H9 (cell line): ENCODE measurements around the gene GSX2. TPM values are rescaled to one million over a fixed set of nuclear protein-coding genes. Genes with fewer than 3 reads are reported as not detected.

Experiments
- DNase-seq: peaks from one replicate; pipeline ENCODE4 v3.0.0-alpha.2; 2017
- H2AFZ ChIP-seq: one replicate; pipeline ENCODE4 v1.6.1; 2013; ENCODE audit warnings: mild to moderate bottlenecking, low read length, control low read depth, moderate library complexity
- H2AK5ac ChIP-seq: 2 replicates; pipeline ENCODE4 v1.6.1; 2013; ENCODE audit warnings: low read length, control low read depth, mixed read lengths; ENCODE audit not compliant: insufficient read length
- H2BK120ac ChIP-seq: one replicate; pipeline ENCODE4 v1.6.1; 2013; ENCODE audit warnings: low read depth, mild to moderate bottlenecking, low read length, control low read depth, inconsistent platforms; ENCODE audit not compliant: poor library complexity, severe bottlenecking
- H2BK12ac ChIP-seq: 2 replicates; pipeline ENCODE4 v1.6.1; 2013; ENCODE audit warnings: low read length, control low read depth, mixed read lengths, low read depth; ENCODE audit not compliant: insufficient read length
- H2BK15ac ChIP-seq: 2 replicates; pipeline ENCODE4 v1.6.1; 2013; ENCODE audit warnings: low read depth, low read length, control low read depth
- H2BK20ac ChIP-seq: one replicate; pipeline ENCODE4 v1.6.1; 2013; ENCODE audit warnings: low read depth, mild to moderate bottlenecking, low read length, control low read depth, inconsistent platforms; ENCODE audit not compliant: poor library complexity, severe bottlenecking
- H2BK5ac ChIP-seq: 2 replicates; pipeline ENCODE4 v1.6.1; 2013; ENCODE audit warnings: low read length, control low read depth, mixed read lengths; ENCODE audit not compliant: insufficient read length
- H3K14ac ChIP-seq: 2 replicates; pipeline ENCODE4 v1.6.1; 2013; ENCODE audit warnings: low read length, control low read depth; ENCODE audit not compliant: insufficient read depth
- H3K18ac ChIP-seq: 2 replicates; pipeline ENCODE4 v1.6.1; 2013; ENCODE audit warnings: low read depth, mild to moderate bottlenecking, mixed read lengths, low read length, control low read depth; ENCODE audit not compliant: insufficient read length
- H3K23ac ChIP-seq: 2 replicates; pipeline ENCODE4 v1.6.1; 2013; ENCODE audit warnings: low read length, control low read depth, mixed read lengths, low read depth; ENCODE audit not compliant: insufficient read length
- H3K23me2 ChIP-seq: 2 replicates; pipeline ENCODE4 v1.6.1; 2013; ENCODE audit warnings: low read depth, mild to moderate bottlenecking, mixed read lengths, low read length, control low read depth; ENCODE audit not compliant: insufficient read length, poor library complexity, severe bottlenecking
- H3K27ac ChIP-seq: 2 replicates; pipeline ENCODE4 v1.5.1; 2013; ENCODE audit warnings: low read length, control low read depth, mixed read lengths, low read depth; ENCODE audit not compliant: insufficient read length
- H3K27me3 ChIP-seq: 2 replicates; pipeline ENCODE4 v1.6.1; 2013; ENCODE audit warnings: low read length, control low read depth, inconsistent platforms; ENCODE audit not compliant: insufficient read depth
- H3K4ac ChIP-seq: 2 replicates; pipeline ENCODE4 v1.6.1; 2013; ENCODE audit warnings: low read depth, mild to moderate bottlenecking, control low read depth, inconsistent platforms, low read length, moderate library complexity
- H3K4me1 ChIP-seq: 2 replicates; pipeline ENCODE4 v1.6.1; 2013; ENCODE audit warnings: low read length, control low read depth, inconsistent platforms; ENCODE audit not compliant: insufficient read depth
- H3K4me2 ChIP-seq: 2 replicates; pipeline ENCODE4 v1.6.1; 2013; ENCODE audit warnings: low read length, control low read depth, mixed read lengths; ENCODE audit not compliant: insufficient read length, insufficient read depth
- H3K56ac ChIP-seq: 2 replicates; pipeline ENCODE4 v1.6.1; 2013; ENCODE audit warnings: low read depth, mild to moderate bottlenecking, mixed read lengths, low read length, control low read depth; ENCODE audit not compliant: insufficient read length
- H3K79me1 ChIP-seq: 2 replicates; pipeline ENCODE4 v1.6.1; 2013; ENCODE audit warnings: low read depth, mild to moderate bottlenecking, moderate library complexity, low read length, control low read depth, inconsistent platforms; ENCODE audit not compliant: insufficient read depth, poor library complexity, severe bottlenecking
- H3K79me2 ChIP-seq: 2 replicates; pipeline ENCODE4 v1.6.1; 2013; ENCODE audit warnings: low read length, control low read depth, inconsistent platforms; ENCODE audit not compliant: insufficient read depth
- H3K9ac ChIP-seq: 2 replicates; pipeline ENCODE4 v1.6.1; 2013; ENCODE audit warnings: low read length, control low read depth, mixed read lengths; ENCODE audit not compliant: insufficient read length; ENCODE audit errors: extremely low read depth
- H3K9me3 ChIP-seq: one replicate; pipeline ENCODE4 v1.6.1; 2013; ENCODE audit warnings: low read depth, low read length, inconsistent platforms; ENCODE audit not compliant: control insufficient read depth
- H3T11ph ChIP-seq: one replicate; pipeline ENCODE4 v1.6.1; 2013; ENCODE audit warnings: mild to moderate bottlenecking, low read length, control low read depth, inconsistent platforms
- H4K20me1 ChIP-seq: one replicate; pipeline ENCODE4 v1.6.1; 2013; ENCODE audit not compliant: control insufficient read depth, insufficient read length, insufficient read depth
- H4K5ac ChIP-seq: 2 replicates; pipeline ENCODE4 v1.6.1; 2013; ENCODE audit warnings: low read depth, mild to moderate bottlenecking, mixed read lengths, low read length, control low read depth; ENCODE audit not compliant: insufficient read length
- H4K8ac ChIP-seq: replicated peaks from 2 replicates; pipeline ENCODE4 v1.6.1; 2013; ENCODE audit warnings: low read length, control low read depth, mixed read lengths, low read depth; ENCODE audit not compliant: insufficient read length
- H4K91ac ChIP-seq: 2 replicates; pipeline ENCODE4 v1.6.1; 2013; ENCODE audit warnings: low read depth, mild to moderate bottlenecking, moderate library complexity, mixed read lengths, low read length, control low read depth; ENCODE audit not compliant: insufficient read length
- H3K27ac Mint-ChIP-seq, 3 experiments: 2 replicates in 2 of 3; 3 replicates in 1 of 3; pipeline ENCODE4 v1.8.0; 2020 to 2021; ENCODE audit warnings: mixed read lengths in 3 of 3, mild to moderate bottlenecking in 1 of 3, moderate library complexity in 1 of 3
- H3K27me3 Mint-ChIP-seq: 2 replicates; pipeline ENCODE4 v1.8.0; 2021; ENCODE audit warnings: low read depth, mild to moderate bottlenecking, moderate library complexity, mixed read lengths
- H3K36me3 Mint-ChIP-seq, 3 experiments: 2 replicates in 2 of 3; 3 replicates in 1 of 3; pipeline ENCODE4 v1.8.0; 2020 to 2021; ENCODE audit warnings: low read depth in 3 of 3, mixed read lengths in 3 of 3; ENCODE audit not compliant: insufficient read depth in 1 of 3
- H3K4me1 Mint-ChIP-seq, 2 experiments: 2 replicates each; pipeline ENCODE4 v1.8.0; 2020; ENCODE audit warnings: mixed read lengths in 2 of 2
- H3K4me3 Mint-ChIP-seq, 2 experiments: 2 replicates in 1 of 2; 3 replicates in 1 of 2; pipeline ENCODE4 v1.8.0; 2020 to 2021; ENCODE audit warnings: mild to moderate bottlenecking in 2 of 2, mixed read lengths in 2 of 2, moderate library complexity in 1 of 2
- H3K9me3 Mint-ChIP-seq, 2 experiments: 2 replicates in 1 of 2; 3 replicates in 1 of 2; pipeline ENCODE4 v1.8.0; 2020; ENCODE audit warnings: mild to moderate bottlenecking in 2 of 2, mixed read lengths in 2 of 2, moderate library complexity in 1 of 2
- CTCF ChIP-seq: fragments of 200-600 bp; sonication (generic); conservative IDR thresholded peaks from 3 replicates; pipeline ENCODE4 v1.8.0; 2021; ENCODE audit warnings: antibody characterized with exemption, mild to moderate bottlenecking
- total RNA-seq: library from RNA; stranded (reverse); gene quantifications from 2 replicates; pipeline ENCODE4 v1.2.1, GENCODE V29; 2021

The GSX2 gene
- total RNA-seq, 1 experiment from 2014 or later: not detected

DNA sequence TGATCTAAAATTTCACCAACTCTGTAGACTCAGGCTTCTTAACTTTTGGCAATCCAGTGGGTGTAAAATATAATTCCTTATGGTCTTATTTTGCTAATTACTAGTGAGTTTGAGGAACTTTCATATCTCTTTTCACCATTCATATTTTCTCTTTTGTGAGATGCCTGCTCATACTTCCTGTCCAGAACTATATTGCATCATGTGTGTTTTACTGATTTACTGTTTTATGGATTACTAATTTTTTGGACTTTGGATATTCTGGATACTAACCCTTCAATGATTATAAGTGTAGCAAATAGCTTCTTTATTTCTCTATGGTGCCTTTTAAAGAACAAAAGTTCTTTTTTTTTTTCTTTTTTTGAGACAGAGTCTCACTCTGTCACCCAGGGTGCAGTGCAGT, 20.6 kb downstream of the GSX2 start:
- Histone ChIP-seq H3K23me2 (no peaks in the 10 kb centered on the region), H4K8ac (no peak overlapping the region), H3K4me2 (no peak overlapping the region), H3T11ph (no peak overlapping the region), H3K23ac (no peak overlapping the region), H3K9me3 (no peaks in the 10 kb centered on the region), H4K20me1 (no peaks in the 10 kb centered on the region), H3K18ac (no peak overlapping the region), H2AFZ (no peak overlapping the region), H4K91ac (no peak overlapping the region), H3K79me1 (no peaks in the 10 kb centered on the region), H3K79me2 (no peaks in the 10 kb centered on the region), H2BK120ac (no peak overlapping the region), H2BK20ac (no peak overlapping the region), H3K4me1 (no peaks in the 10 kb centered on the region), H4K5ac (no peak overlapping the region), H2AK5ac (no peak overlapping the region), H3K9ac (no peak overlapping the region), H2BK12ac (no peak overlapping the region), H3K56ac (no peak overlapping the region), H2BK5ac (no peak overlapping the region), H3K14ac (no peak overlapping the region), H2BK15ac (no peak overlapping the region), H3K27ac (no peak overlapping the region), H3K27me3 (no peaks in the 10 kb centered on the region), H3K4ac (no peak overlapping the region)
- Mint-ChIP-seq H3K4me3 (no peak overlapping the region), H3K4me1 (peaks cover 0 to 5% of the 10 kb centered on the region in 2 experiments; a peak in 2 of 4 replicates), H3K27me3 (peaks cover 9% of the 10 kb centered on the region), H3K9me3 (no peaks in the 10 kb centered on the region), H3K27ac (no peak overlapping the region), H3K36me3 (no peaks in the 10 kb centered on the region)
- no peak for TF ChIP-seq CTCF
- DNase-seq: no peak
